HG03565 (cell line): Measurements from ENCODE around the gene HSH2D.
"Not testable (repeated sequence)": the region's sequence is repeated elsewhere in the genome, so short reads cannot be mapped to it uniquely, and the experiment has no call there.

Experiments
- ATAC-seq: cut with Tn5 transposase; IDR thresholded peaks from one replicate; pipeline ENCODE4 v1.9.1; 2021; ENCODE audit warnings: mild to moderate bottlenecking, moderate library complexity; ENCODE audit not compliant: unreplicated experiment

HSH2D gene

DNA sequence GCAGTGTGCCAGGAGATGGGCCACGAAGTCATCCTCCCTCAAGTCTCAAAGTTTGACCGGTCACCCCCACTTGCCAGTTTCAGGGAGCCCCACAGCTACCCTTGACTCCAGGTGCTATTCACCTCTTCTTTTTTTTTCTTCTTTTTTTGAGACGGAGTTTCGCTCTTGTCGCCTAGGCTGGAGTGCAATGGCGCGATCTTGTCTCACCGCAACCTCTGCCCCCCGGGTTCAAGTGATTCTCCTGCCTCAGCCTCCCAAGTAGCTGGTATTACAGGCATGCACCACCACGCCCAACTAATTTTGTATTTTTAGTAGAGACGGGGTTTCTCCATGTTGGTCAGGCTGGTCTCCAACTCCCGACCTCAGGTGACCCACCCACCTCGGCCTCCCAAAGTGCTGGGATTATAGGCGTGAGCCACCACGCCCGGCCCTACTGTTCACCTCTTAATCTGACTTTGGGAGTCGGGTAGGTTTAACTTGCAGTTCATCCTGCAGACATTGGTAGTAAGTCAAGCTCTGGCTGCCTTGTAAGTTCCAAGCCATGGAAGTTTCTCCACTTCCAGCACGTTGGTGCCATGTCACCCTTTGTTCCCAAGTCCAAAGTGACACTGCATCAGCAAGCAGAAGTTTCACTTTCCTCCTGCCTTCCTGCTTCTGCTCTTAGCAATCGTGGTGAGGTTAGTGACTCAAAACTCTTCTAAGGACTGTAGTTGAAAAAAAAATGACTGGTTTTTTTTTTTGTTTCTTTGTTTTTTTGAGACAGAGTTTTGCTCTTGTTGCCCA lies 24.2 kb upstream of the HSH2D start:
- not testable (repeated sequence) for ATAC-seq

DNA sequence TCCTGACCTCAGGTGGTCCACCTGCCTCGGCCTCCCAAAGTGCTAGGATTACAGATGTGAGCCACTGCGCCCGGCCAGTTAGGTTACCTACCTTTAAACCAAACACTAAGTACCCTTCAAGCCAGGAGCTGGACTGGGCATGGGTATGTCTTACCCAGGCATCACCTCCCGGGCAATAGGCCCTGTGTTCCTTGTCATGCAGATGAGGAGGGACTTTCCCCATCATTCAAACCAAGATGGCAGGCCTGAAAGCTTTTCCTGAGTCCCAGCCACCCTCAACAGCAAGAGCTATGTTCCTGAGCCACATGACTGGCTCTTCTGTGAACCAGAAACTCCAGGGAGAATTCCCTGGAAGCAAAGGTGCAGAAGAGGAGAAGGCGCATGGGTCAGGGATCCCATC lies 22.3 kb upstream of the HSH2D start:
- no peak for ATAC-seq

DNA sequence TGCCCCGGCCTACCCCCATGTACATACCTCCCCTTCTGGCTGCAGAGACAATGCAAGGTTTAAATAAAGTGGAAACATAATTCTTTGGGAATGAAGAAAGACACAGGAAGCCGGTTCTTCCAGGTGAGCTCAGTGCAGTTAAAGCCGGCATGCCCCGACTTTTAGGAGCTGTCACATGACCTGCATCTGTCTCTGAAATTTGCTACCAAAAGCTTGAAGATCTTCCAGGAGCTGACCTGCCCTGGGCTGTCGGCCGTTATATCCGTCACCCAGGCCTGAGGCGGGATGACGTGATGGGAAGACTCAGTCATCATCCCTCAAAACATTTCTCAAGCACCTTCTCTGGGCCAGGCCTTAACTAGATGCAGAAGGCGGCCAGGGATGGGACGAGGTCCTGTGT lies 21.5 kb upstream of the HSH2D start:
- ATAC-seq, result no peak

DNA sequence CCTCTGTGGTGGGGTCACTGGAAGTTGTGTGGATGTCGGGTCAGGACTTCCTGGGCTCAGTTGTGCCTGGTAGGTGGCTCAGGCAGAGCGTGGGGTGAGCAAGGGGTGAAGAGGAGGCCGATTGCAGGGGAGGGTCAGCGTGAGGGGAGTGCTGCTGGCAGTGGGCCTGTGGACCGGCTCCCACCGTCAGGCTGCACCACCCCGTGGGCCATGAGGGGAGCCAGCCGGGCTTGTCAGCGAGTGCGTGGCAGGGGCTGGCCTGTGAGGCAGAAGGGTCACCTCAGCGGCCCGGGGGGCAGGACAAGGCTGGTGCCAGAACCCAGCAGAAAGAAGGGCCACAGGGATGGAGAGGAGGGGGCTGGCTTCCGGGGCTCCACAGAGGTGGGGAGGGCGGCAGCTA lies 18.5 kb upstream of the HSH2D start:
- no peak for ATAC-seq

DNA sequence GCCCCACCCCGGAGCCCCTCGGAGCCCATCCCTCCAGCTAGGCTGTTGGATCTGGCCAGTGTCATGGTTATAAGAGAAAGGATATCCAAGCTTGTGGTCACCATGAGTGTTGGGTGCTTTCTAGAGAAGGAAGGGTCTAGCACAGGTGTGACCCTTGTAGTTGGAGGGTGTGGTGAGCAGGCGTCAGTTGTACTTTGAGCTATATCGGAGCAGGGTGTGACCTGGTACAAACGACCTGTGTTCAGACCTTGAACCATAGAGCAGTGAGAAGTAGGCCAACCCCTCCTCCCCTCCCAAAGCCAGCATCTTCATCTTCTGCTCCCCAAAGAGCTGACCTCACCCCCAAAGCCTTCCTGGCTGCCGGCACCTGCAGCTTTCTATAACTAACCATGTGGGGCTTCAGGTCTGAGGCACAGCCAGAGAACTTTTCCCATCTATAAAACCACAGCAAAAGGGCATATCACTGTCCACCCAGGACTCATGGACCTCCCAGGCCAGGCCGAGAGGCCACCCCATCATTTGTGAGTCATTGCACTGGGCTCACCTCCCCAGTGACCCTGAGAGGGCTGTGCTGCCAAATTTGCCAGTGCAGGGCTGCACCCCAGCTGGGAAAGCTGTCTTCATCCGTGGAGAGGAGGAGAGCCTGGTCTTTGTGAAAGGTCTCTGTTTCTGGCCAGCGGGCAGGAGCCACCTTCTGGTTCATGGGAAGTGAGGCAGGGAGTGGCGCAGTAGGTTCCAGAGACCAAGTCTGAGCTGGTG lies 17.6 kb upstream of the HSH2D start:
- no peak for ATAC-seq

DNA sequence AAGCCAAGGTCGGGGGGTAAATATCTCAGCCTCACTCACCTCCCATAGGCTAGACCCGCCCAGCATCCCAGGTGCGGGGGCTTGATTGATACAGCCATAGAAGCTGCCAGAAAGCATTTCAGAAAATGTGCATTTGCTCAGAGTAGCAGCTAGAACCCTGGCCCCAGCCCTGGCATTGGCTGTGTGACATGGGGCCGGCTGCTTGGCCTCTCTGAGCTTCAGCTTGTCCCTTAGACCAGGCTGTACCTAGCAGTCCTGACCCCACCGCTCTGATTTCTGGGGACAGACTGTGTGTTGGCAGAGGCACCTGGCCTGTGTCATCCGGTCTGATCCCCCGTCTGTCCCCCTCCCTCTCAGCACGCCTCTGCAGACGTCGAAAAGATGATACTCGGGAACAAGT lies 16.4 kb upstream of the HSH2D start:
- no peak for ATAC-seq

DNA sequence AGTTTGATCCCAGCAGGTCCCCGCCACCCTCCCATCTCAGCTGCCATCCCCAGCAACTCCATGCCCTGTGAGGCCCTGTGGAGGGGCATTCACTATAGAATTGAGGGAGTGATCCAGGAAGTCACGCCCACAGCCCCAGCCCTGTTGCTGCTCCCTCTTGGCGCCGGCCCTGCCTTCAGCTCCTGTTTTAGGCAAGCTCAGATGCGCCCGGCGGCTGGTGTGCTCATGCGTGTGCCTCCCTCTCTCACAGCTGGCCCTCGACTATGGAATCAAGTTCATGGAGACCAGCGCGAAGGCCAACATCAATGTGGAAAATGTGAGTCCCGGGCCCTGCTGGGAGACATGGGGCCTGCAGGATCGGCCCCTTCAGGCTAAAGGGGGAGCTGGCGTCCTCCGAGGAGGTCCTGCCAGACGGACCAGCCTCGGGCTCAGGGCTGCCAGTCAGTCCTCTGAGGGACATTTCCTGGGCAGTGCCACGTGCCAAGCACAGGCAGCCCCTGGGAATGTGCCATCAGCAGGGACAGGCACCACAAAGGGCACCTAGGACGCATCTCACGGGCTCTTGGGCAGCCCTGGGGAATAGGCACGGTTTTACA lies 15.6 kb upstream of the HSH2D start:
- ATAC-seq, result no peak

DNA sequence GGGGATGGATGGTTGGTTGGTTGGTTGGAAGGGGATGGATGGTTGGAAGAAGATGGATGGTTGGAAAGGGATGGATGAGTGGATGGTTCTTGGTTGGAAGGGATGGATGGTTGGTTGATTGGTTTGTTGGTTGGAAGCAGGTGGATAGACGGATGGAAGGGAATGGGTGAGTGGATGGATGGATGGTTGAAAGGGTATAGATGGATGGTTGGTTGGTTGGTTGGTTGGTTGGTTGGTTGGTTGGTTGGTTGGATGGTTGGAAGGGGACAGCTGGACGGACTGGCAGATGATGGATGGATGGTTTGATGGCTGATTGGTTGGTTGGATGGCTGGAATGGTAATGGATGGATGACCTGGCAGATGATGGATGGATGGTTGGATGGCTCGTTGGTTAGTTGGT lies 11.8 kb upstream of the HSH2D start:
- ATAC-seq, result no peak

DNA sequence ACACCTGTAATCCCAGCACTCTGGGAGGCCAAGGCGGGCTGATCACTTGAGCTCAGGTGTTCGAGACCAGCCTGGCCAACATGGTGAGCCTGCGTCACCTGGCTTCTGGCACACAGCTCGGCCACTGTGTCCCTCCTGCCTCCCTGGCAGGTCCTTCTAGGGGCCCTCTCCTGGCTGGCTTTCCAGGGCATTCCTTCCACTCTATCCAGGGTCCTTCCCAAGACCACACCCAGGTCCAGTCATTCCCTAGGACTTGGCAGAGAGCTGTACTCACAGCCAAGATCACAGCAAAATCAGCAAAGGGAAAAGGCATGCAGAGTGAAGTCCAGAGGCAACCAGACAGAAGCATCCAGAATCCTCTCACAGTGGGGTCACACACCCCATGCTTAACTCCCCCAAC lies 9.7 kb upstream of the HSH2D start:
- no peak for ATAC-seq

DNA sequence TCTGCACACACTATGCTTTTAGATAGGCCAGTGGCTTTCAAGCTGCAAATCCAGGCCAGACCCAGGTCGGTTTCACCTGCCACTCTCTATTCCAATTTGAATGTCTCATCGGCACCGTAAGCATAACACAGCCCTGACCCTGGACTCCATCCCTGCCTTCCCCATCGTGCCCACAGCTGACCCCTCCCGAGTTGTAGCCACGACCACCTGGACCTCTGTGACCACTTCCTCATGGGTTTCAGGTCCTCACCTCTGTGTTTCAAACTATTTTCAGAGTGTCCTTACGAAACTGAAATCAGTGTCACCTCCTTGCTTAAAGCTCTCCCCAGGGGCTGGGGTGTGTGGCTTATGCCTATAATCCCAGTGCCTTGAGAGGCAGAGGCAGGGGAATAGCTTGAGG lies 9.0 kb upstream of the HSH2D start:
- no peak for ATAC-seq

DNA sequence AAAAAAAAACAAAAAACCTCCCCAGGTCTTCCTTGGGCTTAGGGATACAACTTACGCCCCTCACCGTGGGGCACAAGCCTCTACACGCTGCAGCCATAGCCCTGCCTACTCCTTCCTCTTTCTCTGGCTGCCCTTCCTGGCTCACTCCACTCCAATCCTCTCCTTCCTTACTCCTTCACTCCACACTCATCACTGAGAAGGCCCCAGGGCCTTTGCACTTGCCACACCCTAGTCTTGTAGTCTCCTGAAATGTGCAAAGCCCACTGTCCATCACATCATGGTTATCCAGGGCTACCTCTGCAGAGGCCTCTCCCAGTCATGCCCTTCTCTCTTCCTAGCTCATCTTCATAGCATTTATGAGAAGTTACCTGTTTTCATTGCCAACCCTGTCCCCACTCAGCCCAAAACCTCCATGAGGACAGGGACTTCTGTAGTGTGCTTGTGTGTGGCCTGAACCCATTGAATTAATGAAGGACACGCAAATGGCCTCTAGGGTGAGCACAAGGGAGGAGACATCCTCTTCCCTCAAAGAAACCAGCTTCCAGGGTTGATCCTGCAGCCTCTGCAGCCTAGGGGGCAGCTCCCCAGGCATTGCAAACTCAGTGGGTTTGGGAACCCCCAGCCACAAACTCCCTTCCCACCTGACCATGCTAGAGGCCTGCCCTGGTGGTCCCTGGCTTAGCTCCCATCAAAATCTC lies 7.9 kb upstream of the HSH2D start:
- no peak for ATAC-seq

DNA sequence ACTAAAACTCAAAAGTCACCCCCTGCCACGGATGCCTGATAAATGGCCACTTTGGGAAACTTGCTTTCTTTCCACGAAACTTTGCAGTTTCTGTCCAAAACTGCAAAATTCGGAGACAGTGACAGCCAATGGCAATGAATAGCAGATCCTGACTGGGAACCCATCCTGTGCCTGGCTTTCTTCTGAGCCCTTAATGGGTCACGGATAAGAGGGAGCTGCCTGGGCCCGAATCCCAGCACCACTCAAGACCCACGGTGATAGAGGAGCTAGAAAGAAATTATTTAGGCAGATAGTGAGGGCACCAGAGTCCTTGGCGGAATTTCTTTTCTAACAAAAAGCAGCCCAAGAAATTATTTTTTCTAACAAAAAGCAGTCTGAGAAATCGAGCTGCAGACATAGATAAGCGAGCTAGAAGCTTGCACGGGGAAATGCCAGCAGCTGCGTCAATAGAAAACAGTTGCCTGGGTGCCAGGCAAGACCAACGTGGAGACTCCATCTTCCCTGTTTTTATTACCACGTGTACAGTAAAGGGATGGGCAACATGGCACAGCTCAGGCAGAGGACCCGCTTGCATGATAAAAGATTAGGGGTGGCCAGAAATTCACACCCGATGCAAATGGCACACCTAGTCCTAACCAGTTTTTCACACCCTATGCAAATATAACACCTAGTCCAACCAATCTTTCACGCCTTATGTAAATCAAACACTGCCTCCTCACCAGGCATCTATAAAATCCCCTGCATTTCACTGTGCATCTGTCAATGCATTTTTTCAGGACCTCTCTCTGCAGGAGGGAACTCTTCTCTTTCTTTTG lies 7.1 kb upstream of the HSH2D start:
- no peak for ATAC-seq

DNA sequence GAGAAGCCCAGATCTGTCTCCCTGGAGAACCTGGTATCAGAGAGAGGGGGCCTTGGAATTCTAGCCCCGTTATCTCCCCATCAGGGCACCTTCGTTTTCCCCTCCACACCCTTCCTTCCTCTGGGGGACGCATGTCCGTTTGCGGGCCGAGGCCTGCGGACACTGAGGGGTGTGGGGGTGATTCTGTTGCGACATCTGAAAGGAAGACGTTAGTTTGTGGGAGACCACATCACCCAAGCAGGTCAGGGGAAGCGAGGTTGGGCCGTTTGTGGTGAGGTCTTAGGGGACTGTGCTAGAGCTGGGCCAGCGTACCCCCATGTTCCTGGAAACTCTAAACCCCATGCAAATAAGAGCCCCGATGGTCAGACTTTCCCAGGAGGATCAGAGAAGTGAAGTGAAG lies 3.7 kb upstream of the HSH2D start:
- no peak for ATAC-seq

DNA sequence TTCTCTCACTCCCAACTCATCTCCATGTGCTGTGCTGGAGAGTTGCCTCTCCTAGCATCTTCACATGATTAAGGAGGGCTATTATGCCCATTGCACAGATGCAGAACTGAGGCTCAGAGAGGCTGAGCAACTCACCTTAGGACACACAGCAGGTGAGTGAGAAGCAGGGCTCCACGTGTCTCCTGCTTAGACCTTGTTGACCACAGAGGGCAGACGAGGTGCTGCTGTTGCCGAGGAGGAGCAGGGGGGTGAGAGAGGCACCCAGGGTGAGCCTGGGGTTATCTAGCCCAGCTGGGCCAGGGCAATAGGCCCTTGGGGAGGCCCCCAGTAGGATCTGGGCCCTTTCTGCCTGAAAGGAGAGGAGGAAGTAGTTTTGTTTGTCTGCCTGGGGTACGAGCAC lies 2.4 kb upstream of the HSH2D start:
- ATAC-seq, result no peak

DNA sequence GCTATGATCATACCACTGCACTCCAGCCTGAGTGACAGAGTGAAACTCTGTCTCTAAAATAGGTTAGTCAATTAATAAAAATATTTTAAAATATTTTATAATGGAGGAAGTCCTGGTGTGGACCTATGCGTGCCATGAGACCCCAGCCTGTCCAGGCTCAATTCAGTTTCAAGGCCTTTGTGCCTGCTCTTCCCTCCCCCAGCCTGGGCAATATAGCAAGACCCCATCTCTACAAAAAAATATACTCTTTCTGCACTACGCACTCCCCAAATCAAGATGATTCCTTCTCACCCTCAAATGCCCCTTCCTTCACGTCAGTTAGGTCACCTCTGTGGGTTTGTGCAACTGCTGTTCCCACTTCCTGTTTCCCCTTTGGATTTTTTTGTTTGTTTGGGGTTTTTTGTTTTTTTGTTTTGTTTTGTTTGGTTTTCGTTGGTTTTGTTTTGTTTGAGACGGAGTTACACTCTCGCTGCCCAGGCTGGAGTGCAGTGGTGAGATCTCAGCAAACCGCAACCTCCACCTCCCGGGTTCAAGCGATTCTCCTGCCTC lies 1.4 kb upstream of the HSH2D start:
- ATAC-seq, result no peak

DNA sequence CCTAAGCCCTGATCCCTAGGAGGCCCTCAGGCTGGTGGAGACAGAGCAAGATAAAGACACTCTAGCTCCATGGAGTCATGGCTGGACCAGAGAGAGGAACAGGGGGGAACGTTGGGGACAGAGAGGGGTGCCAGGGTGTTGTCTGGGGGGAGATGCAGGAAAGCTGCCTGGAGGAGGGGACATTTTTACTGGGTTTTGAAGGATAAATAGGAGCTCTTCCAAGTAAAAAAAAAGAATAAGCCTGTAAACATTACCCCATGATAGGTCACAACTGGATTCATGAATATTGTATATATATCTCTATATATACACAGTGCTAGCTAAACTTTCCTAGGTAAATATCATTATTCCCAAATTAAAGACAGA lies 714 bp downstream of the HSH2D start:
- ATAC-seq, result no peak

DNA sequence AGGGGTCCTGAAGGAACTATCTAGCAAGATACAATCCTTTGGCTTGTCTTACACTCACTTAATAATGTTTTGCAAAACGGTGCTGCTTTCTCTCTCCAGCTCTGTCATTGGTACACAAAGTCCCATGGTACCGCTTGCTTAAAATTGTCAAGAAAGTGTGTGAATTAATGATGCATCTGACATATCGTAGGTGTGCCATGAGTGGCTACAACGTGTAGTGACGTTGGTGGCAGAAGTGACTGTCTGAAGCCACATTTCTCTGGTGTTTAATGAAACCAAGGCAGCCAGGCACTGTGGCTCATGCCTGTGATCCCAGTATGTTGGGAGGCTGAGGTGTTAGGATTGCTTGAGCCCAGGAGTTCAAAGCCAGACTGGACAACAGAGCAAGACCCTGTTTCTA lies 2.6 kb downstream of the HSH2D start:
- no peak for ATAC-seq

DNA sequence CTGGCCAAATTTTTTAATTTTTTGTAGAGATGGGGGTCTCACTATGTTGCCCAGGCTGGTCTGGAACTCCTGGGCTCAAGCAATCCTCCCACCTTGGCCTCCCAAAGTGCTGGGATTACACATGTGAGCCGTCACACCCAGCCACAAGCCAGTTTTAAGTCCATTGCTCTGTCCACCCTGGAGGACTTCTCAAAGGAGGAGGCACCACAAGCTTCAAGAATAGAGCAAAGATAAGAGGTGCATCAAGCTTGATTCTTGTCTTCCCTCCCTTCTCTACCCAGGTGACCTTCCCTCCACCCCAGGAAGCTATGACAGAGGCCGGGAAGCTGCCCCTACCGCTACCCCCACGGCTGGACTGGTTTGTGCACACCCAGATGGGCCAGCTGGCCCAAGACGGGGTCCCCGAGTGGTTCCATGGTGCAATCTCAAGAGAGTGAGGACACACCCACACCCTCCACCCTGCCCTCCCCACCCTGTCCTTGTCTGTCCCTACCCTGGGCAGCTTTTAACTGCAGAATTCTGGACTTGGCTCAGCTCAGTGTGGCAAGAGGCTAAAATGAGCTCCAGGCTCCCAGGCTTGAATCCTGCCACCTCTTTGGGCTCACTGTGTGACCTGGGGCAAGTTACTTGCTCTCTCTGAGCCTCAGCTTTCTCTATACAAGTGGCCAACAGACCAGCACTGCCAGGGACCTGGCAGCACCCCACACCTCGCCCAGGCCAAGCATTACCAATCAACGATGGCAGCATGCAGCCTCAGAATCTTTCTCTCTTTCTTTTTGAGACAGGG lies 5.2 kb downstream of the HSH2D start:
- ATAC-seq, result no peak

DNA sequence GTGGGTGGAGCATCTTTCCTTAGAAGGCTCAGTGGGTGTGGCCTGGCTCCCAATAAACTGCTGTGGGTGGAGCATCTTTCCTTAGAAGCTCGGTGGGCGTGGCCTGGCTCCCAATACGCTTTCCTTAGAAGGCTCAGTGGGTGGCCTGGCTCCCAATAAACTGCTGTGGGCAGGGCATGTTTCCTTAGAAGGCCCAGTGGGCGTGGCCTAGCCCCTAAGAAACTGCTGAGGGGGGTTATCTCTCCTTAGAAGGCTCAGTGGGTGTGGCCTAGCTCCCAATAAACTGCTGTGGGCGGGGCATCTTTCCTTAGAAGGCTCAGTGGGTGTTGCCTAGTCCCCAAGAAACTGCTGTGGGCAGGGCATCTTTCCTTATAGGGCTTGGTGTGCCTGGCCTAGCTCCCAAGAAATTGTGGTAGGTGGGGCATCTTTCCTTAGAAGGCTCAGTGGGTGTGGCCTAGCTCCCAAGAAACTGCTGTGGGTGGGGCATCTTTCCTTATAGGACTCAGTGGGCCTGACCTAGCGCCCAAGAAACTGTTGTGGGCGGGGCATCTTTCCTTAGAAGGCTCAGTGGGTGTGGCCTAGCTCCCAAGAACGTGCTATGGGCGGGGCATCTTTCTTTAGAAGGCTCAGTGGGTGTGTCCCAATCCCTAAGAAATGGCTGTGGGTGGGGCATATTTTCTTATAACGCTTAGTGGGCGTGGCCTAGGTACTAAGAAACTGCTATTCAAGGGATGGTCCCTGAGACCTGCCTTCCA lies 10.3 kb downstream of the HSH2D start:
- no peak for ATAC-seq
